Measurements from ENCODE around the gene EPHB1. TPM values are rescaled to one million over a fixed set of nuclear protein-coding genes. Genes with fewer than 3 reads are reported as not detected.

EPHB1 gene
- total and polyA plus RNA-seq, 2 experiments from 2014 or later: 0.43 to 0.81 TPM

- Histone ChIP-seq H3K27ac (no peak overlapping the region), H3F3A (ENCODE audit: insufficient read depth) (no peaks in the 10 kb centered on the region), H3K9me2 (ENCODE audit: insufficient read depth) (no peaks in the 10 kb centered on the region), H3K9me3 (ENCODE audit: low read depth) (no peaks in the 10 kb centered on the region), H2AFZ (no peak overlapping the region), H3K4me1 (ENCODE audit: insufficient read depth) (no peaks in the 10 kb centered on the region), H3K9ac (no peak overlapping the region), H3K79me2 (ENCODE audit: insufficient read depth) (no peaks in the 10 kb centered on the region), H3K4me3 (no peak overlapping the region), H3K27me3 (replicated peaks; ENCODE audit: insufficient read depth) (0 out of 2 replicates have a peak, but pooled peaks cover 4% of the 10 kb centered on the region), H3K4me2 (ENCODE audit: unreplicated experiment) (no peak overlapping the region), H4K20me1 (ENCODE audit: insufficient read depth) (no peaks in the 10 kb centered on the region), H3K36me3 (ENCODE audit: low read depth) (no peaks in the 10 kb centered on the region)
- TF ChIP-seq EZH2 (IDR thresholded peaks at IDR 0.05; ENCODE audit: insufficient read depth, poor library complexity, severe bottlenecking) (no peak), EZH2phosphoT487 (IDR thresholded peaks at IDR 0.05; ENCODE audit: insufficient read depth, low read depth) (no peak)
- 29 to 36% methylated on average over 2 of the region's 2 CpGs for WGBS, 2 experiments (ENCODE audit: low coverage in 1 of 2, low lambda C conversion rate in 2 of 2, missing lambda C conversion rate in 2 of 2)
- DNase-seq: no peak
- in situ Hi-C loops (cut with MboI): no loop called here
These were observed 39.2 kb upstream of the EPHB1 start for GRCh38 chr3:134755821-134756220.

GRCh38 chr3:134757549-134758069 lies 37.5 kb upstream of the EPHB1 start:
- Histone ChIP-seq H3K4me2 (ENCODE audit: unreplicated experiment) (no peak overlapping the region), H2AFZ (no peak overlapping the region), H3K9ac (no peak overlapping the region), H3K79me2 (ENCODE audit: insufficient read depth) (no peaks in the 10 kb centered on the region), H3K27ac (no peak overlapping the region), H3K9me2 (ENCODE audit: insufficient read depth) (no peaks in the 10 kb centered on the region), H4K20me1 (ENCODE audit: insufficient read depth) (no peaks in the 10 kb centered on the region), H3K4me3 (no peak overlapping the region), H3K27me3 (replicated peaks; ENCODE audit: insufficient read depth) (0 out of 2 replicates have a peak, but pooled peaks cover 4% of the 10 kb centered on the region), H3K9me3 (ENCODE audit: low read depth) (no peaks in the 10 kb centered on the region), H3F3A (ENCODE audit: insufficient read depth) (no peaks in the 10 kb centered on the region), H3K36me3 (ENCODE audit: low read depth) (no peaks in the 10 kb centered on the region), H3K4me1 (ENCODE audit: insufficient read depth) (no peaks in the 10 kb centered on the region)
- 69 to 74% methylated on average over 3 of the region's 3 CpGs for WGBS, 2 experiments (ENCODE audit: low coverage in 1 of 2, low lambda C conversion rate in 2 of 2, missing lambda C conversion rate in 2 of 2)
- DNase-seq: no peak
- TF ChIP-seq EZH2 (IDR thresholded peaks at IDR 0.05; ENCODE audit: insufficient read depth, poor library complexity, severe bottlenecking): no peak
- in situ Hi-C loops (cut with MboI): no loop called here

DNA sequence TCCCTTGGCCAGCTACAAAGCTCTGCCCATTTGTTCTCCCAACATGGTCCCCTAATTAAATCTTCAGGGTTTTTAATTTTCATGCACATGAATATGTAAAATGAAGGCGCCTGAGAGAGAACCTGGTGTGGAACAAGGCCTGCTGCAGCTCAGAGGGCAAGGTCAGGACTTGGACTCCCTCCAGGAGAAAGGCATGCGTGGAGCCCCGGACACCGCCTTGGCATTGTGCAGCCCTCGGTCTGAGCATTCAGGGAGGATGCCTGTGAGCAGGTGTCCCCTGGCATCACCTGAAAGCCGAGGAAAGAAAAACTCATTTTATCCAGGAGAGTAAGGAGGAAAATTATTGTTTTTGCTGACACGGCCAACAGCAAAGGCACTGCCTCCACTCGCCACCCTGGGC lies 33.8 kb upstream of the EPHB1 start:
- in situ Hi-C loops (cut with MboI): no loop called here

DNA sequence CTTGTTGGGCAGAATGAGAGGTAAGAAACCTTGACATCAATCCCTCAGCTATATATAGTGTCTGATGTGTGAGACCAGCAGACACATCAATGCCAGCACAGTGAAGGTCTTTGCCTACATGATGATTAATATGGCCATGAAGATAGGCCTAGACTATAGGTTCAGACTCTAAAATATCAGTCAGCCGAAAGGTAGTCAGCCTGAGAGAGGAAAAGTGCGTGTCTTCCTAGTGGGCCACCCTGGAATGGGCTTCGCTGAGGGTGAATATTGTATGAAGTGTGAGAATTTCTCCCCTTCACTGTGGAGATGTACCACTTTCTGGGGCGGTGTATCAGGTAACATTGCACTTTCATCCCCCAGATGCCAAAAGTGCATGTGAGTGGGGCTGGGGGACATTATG lies 33.0 kb upstream of the EPHB1 start:
- Histone ChIP-seq H3K9me2 (ENCODE audit: insufficient read depth) (no peaks in the 10 kb centered on the region), H3K4me3 (no peak overlapping the region), H3K79me2 (ENCODE audit: insufficient read depth) (no peaks in the 10 kb centered on the region), H3K4me2 (ENCODE audit: unreplicated experiment) (no peak overlapping the region), H3K9ac (no peak overlapping the region), H3F3A (ENCODE audit: insufficient read depth) (no peaks in the 10 kb centered on the region), H3K9me3 (ENCODE audit: low read depth) (no peaks in the 10 kb centered on the region), H2AFZ (no peak overlapping the region), H3K27ac (no peak overlapping the region), H4K20me1 (ENCODE audit: insufficient read depth) (no peaks in the 10 kb centered on the region), H3K4me1 (ENCODE audit: insufficient read depth) (no peaks in the 10 kb centered on the region), H3K36me3 (ENCODE audit: low read depth) (no peaks in the 10 kb centered on the region), H3K27me3 (replicated peaks; ENCODE audit: insufficient read depth) (0 out of 2 replicates have a peak, but pooled peaks cover 4% of the 10 kb centered on the region)
- DNase-seq: no peak
- in situ Hi-C loops (cut with MboI): no loop called here
- TF ChIP-seq EZH2 (IDR thresholded peaks at IDR 0.05; ENCODE audit: insufficient read depth, poor library complexity, severe bottlenecking) (no peak), EZH2phosphoT487 (IDR thresholded peaks at IDR 0.05; ENCODE audit: insufficient read depth, low read depth) (no peak)
- WGBS, 2 experiments (ENCODE audit: low coverage in 1 of 2, low lambda C conversion rate in 2 of 2, missing lambda C conversion rate in 2 of 2): 92 to 100% methylated on average over 4 of the region's 4 CpGs

More for the DNA sequence above, 33.8 kb upstream of the EPHB1 start:
- Histone ChIP-seq H3K36me3 (ENCODE audit: low read depth) (no peaks in the 10 kb centered on the region), H4K20me1 (ENCODE audit: insufficient read depth) (no peaks in the 10 kb centered on the region), H3K27me3 (replicated peaks; ENCODE audit: insufficient read depth) (0 out of 2 replicates have a peak, but pooled peaks cover 4% of the 10 kb centered on the region), H3K9me3 (ENCODE audit: low read depth) (no peaks in the 10 kb centered on the region), H3K4me3 (no peak overlapping the region), H3K4me2 (ENCODE audit: unreplicated experiment) (no peak overlapping the region), H3K4me1 (ENCODE audit: insufficient read depth) (no peaks in the 10 kb centered on the region), H3K9ac (no peak overlapping the region), H3F3A (ENCODE audit: insufficient read depth) (no peaks in the 10 kb centered on the region), H3K79me2 (ENCODE audit: insufficient read depth) (no peaks in the 10 kb centered on the region), H3K27ac (no peak overlapping the region), H2AFZ (no peak overlapping the region), H3K9me2 (ENCODE audit: insufficient read depth) (no peaks in the 10 kb centered on the region)
- DNase-seq: no peak
- WGBS, 2 experiments (ENCODE audit: low coverage in 1 of 2, low lambda C conversion rate in 2 of 2, missing lambda C conversion rate in 2 of 2): 45 to 55% methylated on average over 8 of the region's 8 CpGs
- TF ChIP-seq EZH2phosphoT487 (IDR thresholded peaks at IDR 0.05; ENCODE audit: insufficient read depth, low read depth): no peak
- no peak for TF ChIP-seq EZH2 (IDR thresholded peaks at IDR 0.05; ENCODE audit: insufficient read depth, poor library complexity, severe bottlenecking)

GRCh38 chr3:134765468-134765867 lies 29.6 kb upstream of the EPHB1 start:
- no peak overlapping the region for H3K9ac ChIP-seq
- no peak for TF ChIP-seq EZH2phosphoT487 (IDR thresholded peaks at IDR 0.05; ENCODE audit: insufficient read depth, low read depth)
- TF ChIP-seq EZH2 (IDR thresholded peaks at IDR 0.05; ENCODE audit: insufficient read depth, poor library complexity, severe bottlenecking): no peak
- H3K27me3 ChIP-seq (replicated peaks; ENCODE audit: insufficient read depth): no peaks in the 10 kb centered on the region
- H4K20me1 ChIP-seq (ENCODE audit: insufficient read depth): no peaks in the 10 kb centered on the region
- in situ Hi-C loops (cut with MboI): no loop called here
- H3K9me3 ChIP-seq (ENCODE audit: low read depth): no peaks in the 10 kb centered on the region
- no peak overlapping the region for H2AFZ ChIP-seq
- H3K4me3 ChIP-seq: no peak overlapping the region
- DNase-seq: no peak
- H3K9me2 ChIP-seq (ENCODE audit: insufficient read depth): no peaks in the 10 kb centered on the region
- no peak overlapping the region for H3K4me2 ChIP-seq (ENCODE audit: unreplicated experiment)
- H3K36me3 ChIP-seq (ENCODE audit: low read depth): no peaks in the 10 kb centered on the region
- no peaks in the 10 kb centered on the region for H3K4me1 ChIP-seq (ENCODE audit: insufficient read depth)
- WGBS, 2 experiments (ENCODE audit: low coverage in 1 of 2, low lambda C conversion rate in 2 of 2, missing lambda C conversion rate in 2 of 2): 42 to 52% methylated on average over 2 of the region's 2 CpGs
- H3F3A ChIP-seq (ENCODE audit: insufficient read depth): no peaks in the 10 kb centered on the region
- no peak overlapping the region for H3K27ac ChIP-seq
- no peaks in the 10 kb centered on the region for H3K79me2 ChIP-seq (ENCODE audit: insufficient read depth)
